RWPE1 (cell line): ENCODE measurements around the gene FOSB.

Source experiments
- CTCF ChIA-PET: fragments of 350-600 bp; sonication (Branson Sonifier 250); formaldehyde crosslinking; extraction: SDS; loops from one replicate; lab custom pipeline; 2021; lab: Yijun Ruan, JAX
- POLR2A ChIA-PET: fragments of 400-600 bp; formaldehyde crosslinking; extraction: SDS; loops from one replicate; lab custom pipeline; 2020; ENCODE audit warnings: antibody characterized with exemption; ENCODE audit not compliant: low non-redundant PET; lab: Yijun Ruan, JAX
- DNase-seq: peaks from one replicate; pipeline ENCODE4 v3.0.0; 2012; ENCODE audit warnings: low spot score
- H3K27ac ChIP-seq: fragments of 450-650 bp; 2 replicates; pipeline ENCODE4 v1.5.1; 2017
- CTCF ChIP-seq: fragments of 450-650 bp; conservative IDR thresholded peaks from 2 replicates; pipeline ENCODE4 v1.5.1; 2017; ENCODE audit warnings: low read depth, mild to moderate bottlenecking

FOSB gene

GRCh38 chr19:45442778-45443461, 24.9 kb upstream of the FOSB start:
- no peak for TF ChIP-seq CTCF
- ChIA-PET POLR2A (no interaction called here), CTCF (interaction anchor here (1.0 kb wide), 1 partner anchor 36 kb away, joined by 6 read pairs; no protein-coding TSS in a partner anchor)
- DNase-seq = no peak
- H3K27ac ChIP-seq = peak overlapping the region; percentile 100

- ChIA-PET POLR2A (no interaction called here), CTCF (interaction anchor here (1.0 kb wide), 1 partner anchor 35 kb away, joined by 6 read pairs; no protein-coding TSS in a partner anchor)
- H3K27ac ChIP-seq = peak overlapping the region; percentile 100
- peak; percentile 97 for DNase-seq
- TF ChIP-seq CTCF = no peak
Observed at GRCh38 chr19:45443462-45444317, 24.1 kb upstream of the FOSB start.

- ChIA-PET CTCF (interaction anchor here (0.6 to 0.8 kb wide), 3 partner anchors 17 to 156 kb away, joined by 3 to 6 read pairs (median 3); no protein-coding TSS in a partner anchor), POLR2A (no interaction called here)
- peak; percentile 60 for DNase-seq
- H3K27ac ChIP-seq = peak overlapping the region; percentile 100
- TF ChIP-seq CTCF = no peak
Observed at GRCh38 chr19:45444318-45445041, 23.3 kb upstream of the FOSB start.

GRCh38 chr19:45445139-45445538, 22.7 kb upstream of the FOSB start:
- POLR2A ChIA-PET = no interaction called here
- TF ChIP-seq CTCF = no peak

GRCh38 chr19:45446295-45446694, 21.5 kb upstream of the FOSB start:
- CTCF ChIA-PET = no interaction called here
- no peak for TF ChIP-seq CTCF
- DNase-seq = no peak
- H3K27ac ChIP-seq = peak overlapping the region; percentile 100
- POLR2A ChIA-PET = no interaction called here

More at GRCh38 chr19:45445139-45445538, 22.7 kb upstream of the FOSB start:
- CTCF ChIA-PET = interaction anchor here (0.6 to 0.8 kb wide), 3 partner anchors 18 to 155 kb away, joined by 3 to 6 read pairs (median 3); no protein-coding TSS in a partner anchor
- no peak for DNase-seq
- peak overlapping the region; percentile 100 for H3K27ac ChIP-seq

- CTCF ChIA-PET = no interaction called here
- no peak for TF ChIP-seq CTCF
- peak overlapping the region; percentile 100 for H3K27ac ChIP-seq
- POLR2A ChIA-PET = interaction anchor here (0.7 to 1.2 kb wide), 3 partner anchors 10 to 52 kb away, joined by 3 to 10 read pairs (median 10); no protein-coding TSS in a partner anchor
- peak; percentile 91 for DNase-seq
Observed at GRCh38 chr19:45446944-45447343, 20.9 kb upstream of the FOSB start.
